B cell (primary cell): Measurements from ENCODE around the gene SCRT2. TPM values are rescaled to one million over a fixed set of nuclear protein-coding genes. Genes with fewer than 3 reads are reported as not detected.

Experiments used
- ATAC-seq: fragments of 200-7000 bp; cut with Tn5 transposase; one replicate; pipeline ENCODE4 v1.10.0; 2021; ENCODE audit warnings: low read depth, mild to moderate bottlenecking, moderate number of reproducible peaks, moderate library complexity
- CTCF ChIA-PET: fragments of 350-600 bp; sonication (Branson Sonifier 250); formaldehyde crosslinking; loops from one replicate; lab custom pipeline; 2021; ENCODE audit warnings: antibody characterized with exemption, inconsistent platforms; lab: Charles Lee
- POLR2A ChIA-PET: fragments of 350-600 bp; sonication (Branson Sonifier 250); formaldehyde crosslinking; loops from one replicate; lab custom pipeline; 2021; ENCODE audit warnings: antibody characterized with exemption; lab: Charles Lee
- DNase-seq: peaks from one replicate; pipeline ENCODE4 v3.0.0; 2013
- H2AFZ ChIP-seq: 2 replicates; pipeline ENCODE4 v1.6.1; 2012; ENCODE audit warnings: mild to moderate bottlenecking, low read depth, low read length; ENCODE audit not compliant: insufficient read depth, poor library complexity, severe bottlenecking
- H3K27ac ChIP-seq, 2 donors: 1 replicate in 1 of 2; 2 replicates in 1 of 2; pipeline ENCODE4 v1.5.1; 2012 to 2013; ENCODE audit warnings: low read length in 2 of 2, mild to moderate bottlenecking in 2 of 2, moderate library complexity in 1 of 2
- H3K27me3 ChIP-seq, 4 experiments: fragments of 200-600 bp in 1 of 4; sonication (generic) in 1 of 4; replicated peaks in 1 of 4; 1 replicate in 2 of 4; 2 replicates in 2 of 4; pipeline versions ENCODE4 v1.6.1 to v1.7.0; 2013 to 2016; ENCODE audit warnings: low read length in 3 of 4, mild to moderate bottlenecking in 2 of 4, mixed read lengths in 1 of 4, moderate library complexity in 1 of 4; ENCODE audit not compliant: insufficient read depth in 4 of 4, control insufficient read depth in 3 of 4; ENCODE audit errors: control extremely low read depth in 1 of 4
- H3K36me3 ChIP-seq, 2 experiments: replicated peaks in 1 of 2; 1 replicate in 1 of 2; 2 replicates in 1 of 2; pipeline versions ENCODE4 v1.6.1 to v1.7.1; 2013; ENCODE audit warnings: low read length in 1 of 2; ENCODE audit not compliant: insufficient read depth in 2 of 2, control insufficient read depth in 1 of 2; ENCODE audit errors: control extremely low read depth in 1 of 2, extremely low read depth in 1 of 2
- H3K4me1 ChIP-seq, 2 donors: fragments of 200-600 bp in 1 of 2; sonication (generic) in 1 of 2; 1 replicate in 1 of 2; 2 replicates in 1 of 2; pipeline versions ENCODE4 v1.5.1 to v1.6.1; 2013 to 2017; ENCODE audit warnings: low read length in 2 of 2; ENCODE audit not compliant: control insufficient read depth in 2 of 2, insufficient read depth in 2 of 2
- H3K4me2 ChIP-seq: replicated peaks from 2 replicates; pipeline ENCODE3; 2012; ENCODE audit warnings: mild to moderate bottlenecking, low read depth, low read length; ENCODE audit not compliant: poor library complexity, severe bottlenecking
- H3K4me3 ChIP-seq, 5 experiments: fragments of 200-600 bp in 1 of 5; sonication (generic) in 1 of 5; 1 replicate in 3 of 5; 2 replicates in 2 of 5; pipeline versions ENCODE4 v1.5.1 to v1.7.0; 2011 to 2016; ENCODE audit warnings: low read length in 4 of 5, mild to moderate bottlenecking in 4 of 5, low read depth in 2 of 5, control low read depth in 1 of 5, moderate library complexity in 1 of 5; ENCODE audit not compliant: insufficient read depth in 1 of 5; ENCODE audit errors: control extremely low read depth in 1 of 5, extremely low read depth in 1 of 5
- H3K79me2 ChIP-seq: fragments of 200-600 bp; sonication (generic); one replicate; pipeline ENCODE4 v1.6.0; 2016; ENCODE audit warnings: low read length; ENCODE audit not compliant: control insufficient read depth, insufficient read depth
- H3K9ac ChIP-seq: fragments of 200-600 bp; sonication (generic); 2 replicates; pipeline ENCODE4 v1.6.1; 2017; ENCODE audit warnings: mild to moderate bottlenecking, low read length, moderate library complexity
- H3K9me3 ChIP-seq, 3 donors: one replicate each; pipeline versions ENCODE4 v1.6.1 to v1.7.1; 2013; ENCODE audit warnings: low read length in 2 of 3; ENCODE audit not compliant: control insufficient read depth in 2 of 3, insufficient read depth in 1 of 3; ENCODE audit errors: control extremely low read depth in 1 of 3
- H4K20me1 ChIP-seq: 2 replicates; pipeline ENCODE4 v1.6.0; 2012; ENCODE audit warnings: mild to moderate bottlenecking, low read length; ENCODE audit not compliant: insufficient read depth, control insufficient read depth, poor library complexity, severe bottlenecking
- H3K27ac Mint-ChIP-seq: one replicate; pipeline ENCODE4 v1.8.0; 2021; ENCODE audit warnings: mixed read lengths
- H3K27me3 Mint-ChIP-seq: one replicate; pipeline ENCODE4 v1.8.0; 2021; ENCODE audit warnings: mixed read lengths
- H3K4me1 Mint-ChIP-seq: one replicate; pipeline ENCODE4 v1.8.0; 2021; ENCODE audit warnings: mixed read lengths
- H3K4me3 Mint-ChIP-seq: one replicate; pipeline ENCODE4 v1.8.0; 2021; ENCODE audit warnings: mixed read lengths
- H3K9me3 Mint-ChIP-seq: one replicate; pipeline ENCODE4 v1.8.0; 2022; ENCODE audit warnings: mixed read lengths; ENCODE audit not compliant: insufficient read depth
- EZH2 ChIP-seq: IDR thresholded peaks from 2 replicates; pipeline ENCODE4 v1.6.1; 2012; ENCODE audit warnings: borderline replicate concordance, low read depth, mild to moderate bottlenecking, moderate library complexity, low read length; ENCODE audit not compliant: insufficient read depth, poor library complexity, severe bottlenecking
- WGBS: methylation state at CpG from one replicate; pipeline ENCODE4 v1.1.5; 2013; ENCODE audit warnings: missing lambda C conversion rate; ENCODE audit not compliant: insufficient coverage; 5-methylcytosine and 5-hydroxymethylcytosine counted together
- intact Hi-C: fragments of 100-400 bp; cut with micrococcal nuclease; formaldehyde crosslinking; loops from one replicate; pipeline ENCODE4 v1.10.0; 2022
- polyA plus RNA-seq: library from polyadenylated mRNA; depleted of rRNA; stranded (reverse); fragments of >200 nt; gene quantifications from 2 replicates; pipeline ENCODE4 v1.2.3, GENCODE V29; 2012
- total RNA-seq, 2 donors: library from RNA; stranded (reverse); fragments of 120-200 nt in 1 of 2; gene quantifications; 1 replicate in 1 of 2; 2 replicates in 1 of 2; pipeline versions ENCODE4 v1.2.3 to v1.2.4, GENCODE V29; 2013 to 2022
- TF ChIP-seq, protein P1 (sequence below): fragments of 200-600 bp; IDR thresholded peaks from one replicate; pipeline ENCODE4 v1.8.0; 2022; ENCODE audit warnings: antibody characterized with exemption, mild to moderate bottlenecking

The SCRT2 gene
- total and polyA plus RNA-seq, 2 donors (not counting 1 experiment from before 2014, with no cell fraction given), result not detected

DNA sequence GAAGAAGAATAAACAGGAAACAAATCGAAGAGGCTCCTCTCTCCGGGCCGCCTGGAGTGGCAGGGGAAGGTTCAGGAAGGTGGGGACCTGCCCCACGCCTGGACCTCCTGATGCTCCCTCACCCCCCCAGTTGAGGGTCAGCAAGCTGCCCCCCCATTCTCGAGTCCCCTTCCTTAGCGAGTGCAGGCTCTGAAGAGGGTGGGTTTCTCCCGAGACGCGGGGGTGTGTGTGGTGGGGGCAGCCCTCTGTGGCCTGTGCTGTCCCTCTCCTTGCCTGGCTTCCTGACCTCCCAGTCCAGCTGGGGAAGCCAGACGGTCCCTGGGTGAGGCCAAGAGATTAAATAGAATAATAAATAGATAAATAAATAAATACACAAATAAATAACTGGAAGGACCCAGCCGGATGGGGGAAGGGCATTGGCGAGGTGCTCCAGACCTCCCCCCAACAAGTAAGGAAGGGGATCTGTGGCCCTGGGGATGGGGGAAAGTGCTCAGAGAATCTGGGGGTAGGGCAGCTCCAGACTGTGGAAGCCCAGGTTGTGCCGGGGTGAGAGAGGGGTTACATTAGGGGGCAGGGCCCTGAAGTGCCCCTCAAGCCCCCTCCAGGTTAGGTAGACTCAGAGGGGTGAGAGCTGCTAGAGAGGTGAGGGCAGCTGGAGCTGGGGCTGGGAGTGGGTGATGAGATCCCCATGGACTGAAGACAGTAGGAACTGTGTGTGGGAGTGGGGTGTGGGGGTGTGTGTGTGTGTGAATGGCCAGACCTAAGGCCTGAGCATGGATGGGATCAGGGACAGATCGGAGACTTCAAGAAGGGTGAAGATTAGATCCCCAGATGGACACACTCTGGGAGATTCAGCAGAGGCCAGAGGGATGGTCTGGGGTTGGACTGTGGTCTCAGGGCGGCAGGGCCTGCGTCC lies 13.1 kb downstream of the SCRT2 start:
- no peaks in the 10 kb centered on the region for H3K4me1 ChIP-seq
- CTCF ChIA-PET, result no interaction called here
- DNase-seq (no peak), ATAC-seq (no peak)
- no peak overlapping the region for H3K4me3 ChIP-seq
- Mint-ChIP-seq H3K4me1 (peaks cover 7% of the 10 kb centered on the region), H3K4me3 (no peak overlapping the region), H3K9me3 (no peaks in the 10 kb centered on the region), H3K27ac (no peak overlapping the region), H3K27me3 (peaks cover 70% of the 10 kb centered on the region)
- WGBS, result 74% methylated on average over 4 of the region's 16 CpGs
- intact Hi-C loops, result no loop called here
- no peaks in the 10 kb centered on the region for H4K20me1 ChIP-seq
- H3K4me2 ChIP-seq, result no peak overlapping the region
- no peak overlapping the region for H2AFZ ChIP-seq
- TF ChIP-seq, protein P1, sequence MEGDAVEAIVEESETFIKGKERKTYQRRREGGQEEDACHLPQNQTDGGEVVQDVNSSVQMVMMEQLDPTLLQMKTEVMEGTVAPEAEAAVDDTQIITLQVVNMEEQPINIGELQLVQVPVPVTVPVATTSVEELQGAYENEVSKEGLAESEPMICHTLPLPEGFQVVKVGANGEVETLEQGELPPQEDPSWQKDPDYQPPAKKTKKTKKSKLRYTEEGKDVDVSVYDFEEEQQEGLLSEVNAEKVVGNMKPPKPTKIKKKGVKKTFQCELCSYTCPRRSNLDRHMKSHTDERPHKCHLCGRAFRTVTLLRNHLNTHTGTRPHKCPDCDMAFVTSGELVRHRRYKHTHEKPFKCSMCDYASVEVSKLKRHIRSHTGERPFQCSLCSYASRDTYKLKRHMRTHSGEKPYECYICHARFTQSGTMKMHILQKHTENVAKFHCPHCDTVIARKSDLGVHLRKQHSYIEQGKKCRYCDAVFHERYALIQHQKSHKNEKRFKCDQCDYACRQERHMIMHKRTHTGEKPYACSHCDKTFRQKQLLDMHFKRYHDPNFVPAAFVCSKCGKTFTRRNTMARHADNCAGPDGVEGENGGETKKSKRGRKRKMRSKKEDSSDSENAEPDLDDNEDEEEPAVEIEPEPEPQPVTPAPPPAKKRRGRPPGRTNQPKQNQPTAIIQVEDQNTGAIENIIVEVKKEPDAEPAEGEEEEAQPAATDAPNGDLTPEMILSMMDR, result no peak
- no peak for TF ChIP-seq EZH2
- no peaks in the 10 kb centered on the region for H3K9me3 ChIP-seq
- POLR2A ChIA-PET, result no interaction called here
- H3K27me3 ChIP-seq, result peaks cover 0 to 63% (median 23%) of the 10 kb centered on the region in 4 experiments
- no peak overlapping the region for H3K9ac ChIP-seq
- H3K36me3 ChIP-seq, result no peaks in the 10 kb centered on the region
- no peaks in the 10 kb centered on the region for H3K79me2 ChIP-seq
- no peak overlapping the region for H3K27ac ChIP-seq
